ENCODE measurements around the gene PAX5. TPM values are rescaled to one million over a fixed set of nuclear protein-coding genes. Genes with fewer than 3 reads are reported as not detected.

Gene PAX5
- total RNA-seq, 6 experiments from 2014 or later, result not detected

DNA sequence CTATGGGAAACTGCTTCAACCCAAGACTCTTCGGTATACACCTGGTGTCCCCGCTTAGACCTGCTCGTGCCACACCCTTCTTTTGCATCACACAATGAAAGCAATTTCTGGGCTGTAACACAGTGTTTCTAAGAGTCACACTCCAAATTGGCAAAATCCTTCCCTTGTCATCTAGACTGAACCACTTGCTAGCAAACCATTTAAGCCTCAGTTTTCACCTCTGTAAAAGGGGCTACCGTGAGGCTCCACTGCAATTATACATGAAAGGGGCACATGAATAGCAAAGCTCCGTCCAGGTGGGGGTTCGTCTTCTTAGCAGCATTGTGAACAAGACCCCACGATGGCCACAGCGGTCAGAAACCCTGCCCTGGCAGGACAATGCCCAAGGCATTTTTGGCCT is 166.8 kb downstream of the PAX5 start:
- H3K4me3 Mint-ChIP-seq, result no peak overlapping the region
- H3K27me3 Mint-ChIP-seq (ENCODE audit: insufficient read depth), result peaks cover 50% of the 10 kb centered on the region
- no peak overlapping the region for H3K27ac Mint-ChIP-seq
- no peaks in the 10 kb centered on the region for H3K9me3 Mint-ChIP-seq
- TF ChIP-seq, protein P1, sequence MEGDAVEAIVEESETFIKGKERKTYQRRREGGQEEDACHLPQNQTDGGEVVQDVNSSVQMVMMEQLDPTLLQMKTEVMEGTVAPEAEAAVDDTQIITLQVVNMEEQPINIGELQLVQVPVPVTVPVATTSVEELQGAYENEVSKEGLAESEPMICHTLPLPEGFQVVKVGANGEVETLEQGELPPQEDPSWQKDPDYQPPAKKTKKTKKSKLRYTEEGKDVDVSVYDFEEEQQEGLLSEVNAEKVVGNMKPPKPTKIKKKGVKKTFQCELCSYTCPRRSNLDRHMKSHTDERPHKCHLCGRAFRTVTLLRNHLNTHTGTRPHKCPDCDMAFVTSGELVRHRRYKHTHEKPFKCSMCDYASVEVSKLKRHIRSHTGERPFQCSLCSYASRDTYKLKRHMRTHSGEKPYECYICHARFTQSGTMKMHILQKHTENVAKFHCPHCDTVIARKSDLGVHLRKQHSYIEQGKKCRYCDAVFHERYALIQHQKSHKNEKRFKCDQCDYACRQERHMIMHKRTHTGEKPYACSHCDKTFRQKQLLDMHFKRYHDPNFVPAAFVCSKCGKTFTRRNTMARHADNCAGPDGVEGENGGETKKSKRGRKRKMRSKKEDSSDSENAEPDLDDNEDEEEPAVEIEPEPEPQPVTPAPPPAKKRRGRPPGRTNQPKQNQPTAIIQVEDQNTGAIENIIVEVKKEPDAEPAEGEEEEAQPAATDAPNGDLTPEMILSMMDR (IDR thresholded peaks at IDR 0.05), result no peak
- DNase-seq, result no peak
- no peaks in the 10 kb centered on the region for H3K4me1 Mint-ChIP-seq (ENCODE audit: low read depth)
- H3K36me3 Mint-ChIP-seq (ENCODE audit: low read depth), result no peaks in the 10 kb centered on the region

DNA sequence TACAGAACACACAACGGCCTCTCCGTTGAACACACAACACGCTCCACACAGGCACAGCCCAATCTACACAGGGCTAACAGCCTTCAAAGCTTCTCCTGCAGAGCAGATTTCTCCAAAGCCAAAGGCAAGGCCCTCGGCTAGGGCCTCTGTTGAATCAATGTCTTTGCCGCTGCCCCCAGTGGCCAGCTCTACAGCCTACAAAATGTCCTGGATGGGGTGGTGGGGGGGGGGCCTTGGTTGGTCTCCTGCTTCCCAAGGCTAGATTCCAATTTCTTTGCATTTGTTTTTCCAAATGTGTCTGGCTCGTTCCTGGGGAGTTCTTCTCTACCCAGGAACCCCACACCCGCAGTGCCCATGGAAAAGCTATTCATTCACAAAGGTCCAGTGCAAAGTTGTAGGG is 167.2 kb downstream of the PAX5 start:
- no peaks in the 10 kb centered on the region for H3K4me1 Mint-ChIP-seq (ENCODE audit: low read depth)
- no peaks in the 10 kb centered on the region for H3K36me3 Mint-ChIP-seq (ENCODE audit: low read depth)
- peaks cover 52% of the 10 kb centered on the region for H3K27me3 Mint-ChIP-seq (ENCODE audit: insufficient read depth)
- no peaks in the 10 kb centered on the region for H3K9me3 Mint-ChIP-seq
- no peak overlapping the region for H3K27ac Mint-ChIP-seq
- TF ChIP-seq, protein P1 (IDR thresholded peaks at IDR 0.05), result peak; percentile 43; the same call in 1 of the 2 replicates
- DNase-seq, result no peak
- H3K4me3 Mint-ChIP-seq, result no peak overlapping the region

DNA sequence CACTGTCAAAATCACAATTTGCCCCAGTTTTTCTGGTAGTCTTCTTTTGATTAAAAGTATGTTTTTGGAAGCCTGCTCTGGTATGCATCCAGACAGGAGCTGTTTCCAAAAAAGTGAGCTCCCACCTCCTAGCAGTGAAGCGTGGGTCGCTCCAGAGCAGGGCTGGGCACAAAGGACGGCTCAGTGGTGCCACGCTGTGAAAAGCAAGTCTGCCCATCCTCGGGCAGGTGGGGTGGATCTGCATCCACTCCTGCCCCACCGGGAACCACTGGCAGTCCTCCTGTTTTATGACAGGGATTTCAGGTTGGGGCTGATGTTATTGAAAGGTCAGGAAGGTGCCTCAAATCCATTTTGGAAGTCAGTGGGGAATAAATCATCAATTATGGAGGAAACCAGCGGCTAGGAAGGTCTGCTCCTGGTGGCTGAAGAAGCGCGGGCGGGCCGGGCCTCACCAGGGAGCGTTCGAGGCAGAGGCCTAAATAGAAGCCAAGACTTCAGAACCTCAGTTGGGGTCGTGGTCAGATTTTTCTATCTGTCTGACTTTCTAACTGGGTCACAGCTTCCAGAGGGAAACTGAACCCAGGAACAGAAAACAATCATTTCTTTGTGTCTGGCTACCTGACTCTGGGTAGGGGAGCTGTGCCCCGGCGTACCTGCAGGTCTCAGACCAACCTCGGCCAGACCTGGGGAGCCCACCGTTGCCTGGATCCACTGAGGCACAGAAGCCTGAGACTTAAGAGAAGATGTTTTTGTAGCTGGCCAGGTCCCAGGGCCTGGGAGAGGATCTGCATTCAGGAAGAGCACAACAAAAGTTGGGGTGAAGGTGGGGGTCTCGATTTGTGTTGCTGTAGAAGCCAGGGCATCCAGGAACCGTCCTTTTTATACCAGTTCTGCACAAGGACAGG is 168.1 kb downstream of the PAX5 start:
- Mint-ChIP-seq H3K27ac (no peak overlapping the region), H3K9me3 (no peaks in the 10 kb centered on the region), H3K27me3 (ENCODE audit: insufficient read depth) (peaks cover 47% of the 10 kb centered on the region), H3K36me3 (ENCODE audit: low read depth) (no peaks in the 10 kb centered on the region), H3K4me1 (ENCODE audit: low read depth) (no peaks in the 10 kb centered on the region), H3K4me3 (no peak overlapping the region)
- no peak for DNase-seq
- TF ChIP-seq, protein P1 (IDR thresholded peaks at IDR 0.05), result no peak

DNA sequence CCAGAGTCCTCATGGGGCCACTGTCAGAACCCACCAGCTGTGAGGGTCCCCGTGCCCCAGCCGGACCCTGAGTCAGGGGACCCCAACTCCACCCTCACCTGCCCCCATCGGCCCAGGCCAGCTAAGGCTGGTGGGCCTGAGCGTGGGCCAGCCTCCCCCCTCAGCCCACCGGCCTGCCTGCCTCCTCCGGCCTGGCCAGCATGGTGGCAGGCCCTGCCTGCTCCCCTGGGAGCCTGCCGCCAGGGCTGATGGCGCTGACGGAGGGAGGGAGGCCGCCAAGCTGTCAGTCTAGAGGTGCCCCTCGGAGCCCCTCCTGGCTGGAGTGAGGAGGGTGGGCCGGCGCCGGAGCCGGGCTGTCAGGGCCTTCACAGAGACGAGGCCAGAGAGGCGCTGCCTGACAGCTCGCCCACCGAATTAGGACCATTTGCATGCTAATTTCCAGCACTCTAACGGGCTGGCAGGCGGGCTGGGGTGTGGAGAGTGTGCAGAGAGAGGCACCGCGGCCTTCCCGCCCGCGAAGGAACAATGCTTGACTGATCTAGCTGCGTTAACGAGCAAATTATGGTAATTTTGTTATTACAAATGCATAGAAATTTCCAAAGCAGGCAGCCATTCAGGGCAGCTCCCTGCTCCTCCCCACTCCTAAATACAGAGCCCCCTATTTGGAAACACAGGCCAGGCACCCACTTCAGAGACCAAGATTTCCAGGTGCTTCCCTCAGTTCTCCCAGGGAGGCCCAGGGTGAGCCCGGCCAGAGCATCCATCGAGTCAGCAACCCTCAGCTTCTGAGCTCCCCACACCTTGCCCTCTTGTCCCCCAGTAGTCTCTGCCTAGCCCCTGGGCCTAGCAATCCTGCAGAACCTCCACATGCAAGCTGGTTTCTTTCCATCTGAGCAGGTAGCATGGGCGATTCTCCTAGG is 169.3 kb downstream of the PAX5 start:
- Mint-ChIP-seq H3K27ac (no peak overlapping the region), H3K4me3 (no peak overlapping the region), H3K9me3 (no peaks in the 10 kb centered on the region), H3K27me3 (ENCODE audit: insufficient read depth) (peaks cover 52% of the 10 kb centered on the region), H3K36me3 (ENCODE audit: low read depth) (no peaks in the 10 kb centered on the region), H3K4me1 (ENCODE audit: low read depth) (no peaks in the 10 kb centered on the region)
- DNase-seq, result no peak
- TF ChIP-seq, protein P1 (IDR thresholded peaks at IDR 0.05), result no peak

DNA sequence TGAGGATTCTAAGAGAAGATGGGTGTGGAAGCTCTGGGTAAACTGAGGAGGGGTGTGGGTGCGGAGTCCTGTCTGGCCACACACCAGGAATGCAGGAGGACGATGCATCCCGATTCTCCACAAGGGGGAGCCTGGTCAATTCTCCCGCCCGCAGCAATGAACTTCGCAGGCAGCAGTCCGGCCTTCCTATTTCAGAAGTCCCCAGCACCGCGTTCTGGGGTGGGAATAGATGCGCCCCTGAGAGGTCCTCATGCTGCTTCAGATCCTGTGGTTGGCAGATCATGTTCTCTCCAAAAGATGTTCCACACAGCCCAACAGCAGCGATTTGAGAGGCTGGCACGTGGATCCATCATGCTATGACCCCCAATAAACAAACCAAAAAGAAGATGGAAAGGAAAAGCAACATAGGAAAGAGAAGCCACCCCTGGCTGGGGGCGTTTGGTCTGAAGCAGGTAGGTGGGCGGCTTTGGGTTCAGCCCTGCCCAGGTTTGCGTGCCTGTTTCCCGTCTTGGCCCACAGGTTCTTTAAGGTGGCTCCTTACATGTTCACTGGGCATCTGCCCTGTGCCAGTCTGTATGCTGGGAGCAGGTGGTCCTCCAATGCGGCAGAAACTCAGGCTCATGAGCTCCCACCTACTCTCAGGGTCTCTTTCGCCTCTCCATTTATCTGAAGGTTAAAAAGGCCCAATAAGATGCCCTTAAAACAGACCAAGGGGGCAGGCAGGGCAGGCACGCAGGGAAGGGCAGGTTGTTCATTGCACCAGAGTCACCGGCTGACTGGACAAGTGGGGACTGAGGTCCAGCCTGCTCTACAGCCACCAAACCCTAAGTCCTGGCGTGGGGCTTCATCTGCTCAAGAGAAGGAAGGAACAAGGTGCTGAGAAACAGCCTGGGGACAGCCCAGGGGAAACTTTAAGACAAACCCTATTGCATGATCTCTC is 171.6 kb downstream of the PAX5 start:
- TF ChIP-seq, protein P1 (IDR thresholded peaks at IDR 0.05), result peak; percentile 85
- Mint-ChIP-seq H3K36me3 (ENCODE audit: low read depth) (no peaks in the 10 kb centered on the region), H3K27ac (no peak overlapping the region), H3K4me3 (no peak overlapping the region), H3K9me3 (no peaks in the 10 kb centered on the region), H3K4me1 (ENCODE audit: low read depth) (no peaks in the 10 kb centered on the region), H3K27me3 (ENCODE audit: insufficient read depth) (peaks cover 46% of the 10 kb centered on the region)
- peak; percentile 21 for DNase-seq

Data from HFFc6 (cell line).